K562 (cell line): ENCODE measurements around the gene FASN. TPM values are rescaled to one million over a fixed set of nuclear protein-coding genes. Genes with fewer than 3 reads are reported as not detected.

Experiments
- TCFL5 ChIP-seq: fragments of 250-450 bp; sonication (Bioruptor Pico); conservative IDR thresholded peaks from 2 replicates; pipeline ENCODE4 v1.6.1; 2021; ENCODE audit warnings: mild to moderate bottlenecking, moderate library complexity, matching md5 sums
- TGIF2 ChIP-seq: sonication (generic); formaldehyde crosslinking; IDR thresholded peaks from 2 replicates; pipeline ENCODE4 v1.8.1; 2022; ENCODE audit warnings: mild to moderate bottlenecking, missing genetic modification reagents, moderate library complexity
- ZNF592 ChIP-seq: fragments of 450-650 bp; IDR thresholded peaks from 2 replicates; pipeline ENCODE4 v1.6.1; 2017; ENCODE audit warnings: antibody characterized with exemption, mild to moderate bottlenecking
- polyA plus RNA-seq, 8 experiments: library from polyadenylated mRNA; depleted of rRNA in 4 of 8; stranded (reverse) in 5 of 8; unstranded in 3 of 8; fragments of >200 nt; fragmentation: Nextera tagmentation in 2 of 8; fragmentation: Illumina TruSeq in 1 of 8; extraction: Ambion mirVana in 2 of 8; extraction: Trizol in 1 of 8; gene quantifications; 2 replicates each; pipeline versions ENCODE4 v1.2.1 to v1.2.3, GENCODE V29; 2011 to 2014; ENCODE audit warnings: inconsistent platforms in 1 of 8, missing spikeins in 1 of 8
- total RNA-seq, 7 experiments: library from RNA; depleted of rRNA in 6 of 7; stranded (reverse); fragments of >200 nt in 6 of 7; fragmentation: Illumina TruSeq in 2 of 7; extraction: Trizol in 2 of 7; gene quantifications; 2 replicates each; pipeline versions ENCODE4 v1.2.1 to v1.2.3, GENCODE V29; 2011 to 2021; ENCODE audit warnings: low replicate concordance in 1 of 7
- TF ChIP-seq, protein P1 (sequence below): fragments of 250-450 bp; sonication (Bioruptor Pico); IDR thresholded peaks from 2 replicates; pipeline ENCODE4 v1.4.0; 2020; ENCODE audit warnings: mild to moderate bottlenecking, moderate library complexity, borderline replicate concordance
- TF ChIP-seq, protein P2 (sequence below): fragments of 250-450 bp; sonication (Bioruptor Pico); IDR thresholded peaks from 2 replicates; pipeline ENCODE4 v1.8.0; 2021; ENCODE audit warnings: mild to moderate bottlenecking, moderate library complexity

The FASN gene
- total and polyA plus RNA-seq, 9 of the 15 experiments (the other 6 are each of a cell fraction or from before 2014, with no cell fraction given), result 0.15 to 663 (median 49.9) TPM

GRCh38 chr17:82121660-82122629 is 23.9 kb upstream of the FASN start (continued):
- TF ChIP-seq ZNF592, result 0 out of 2 replicates have a peak, but pooled peaks have one; percentile 38
- TF ChIP-seq, protein P1, sequence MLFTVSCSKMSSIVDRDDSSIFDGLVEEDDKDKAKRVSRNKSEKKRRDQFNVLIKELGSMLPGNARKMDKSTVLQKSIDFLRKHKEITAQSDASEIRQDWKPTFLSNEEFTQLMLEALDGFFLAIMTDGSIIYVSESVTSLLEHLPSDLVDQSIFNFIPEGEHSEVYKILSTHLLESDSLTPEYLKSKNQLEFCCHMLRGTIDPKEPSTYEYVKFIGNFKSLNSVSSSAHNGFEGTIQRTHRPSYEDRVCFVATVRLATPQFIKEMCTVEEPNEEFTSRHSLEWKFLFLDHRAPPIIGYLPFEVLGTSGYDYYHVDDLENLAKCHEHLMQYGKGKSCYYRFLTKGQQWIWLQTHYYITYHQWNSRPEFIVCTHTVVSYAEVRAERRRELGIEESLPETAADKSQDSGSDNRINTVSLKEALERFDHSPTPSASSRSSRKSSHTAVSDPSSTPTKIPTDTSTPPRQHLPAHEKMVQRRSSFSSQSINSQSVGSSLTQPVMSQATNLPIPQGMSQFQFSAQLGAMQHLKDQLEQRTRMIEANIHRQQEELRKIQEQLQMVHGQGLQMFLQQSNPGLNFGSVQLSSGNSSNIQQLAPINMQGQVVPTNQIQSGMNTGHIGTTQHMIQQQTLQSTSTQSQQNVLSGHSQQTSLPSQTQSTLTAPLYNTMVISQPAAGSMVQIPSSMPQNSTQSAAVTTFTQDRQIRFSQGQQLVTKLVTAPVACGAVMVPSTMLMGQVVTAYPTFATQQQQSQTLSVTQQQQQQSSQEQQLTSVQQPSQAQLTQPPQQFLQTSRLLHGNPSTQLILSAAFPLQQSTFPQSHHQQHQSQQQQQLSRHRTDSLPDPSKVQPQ (CRISPR knock-in tag), result no peak
- TF ChIP-seq TCFL5 (CRISPR knock-in tag), result no peak
- 0 out of 2 replicates have a peak, but pooled peaks have one; percentile 43 for TF ChIP-seq TGIF2 (CRISPR knock-in tag)
- TF ChIP-seq, protein P2, sequence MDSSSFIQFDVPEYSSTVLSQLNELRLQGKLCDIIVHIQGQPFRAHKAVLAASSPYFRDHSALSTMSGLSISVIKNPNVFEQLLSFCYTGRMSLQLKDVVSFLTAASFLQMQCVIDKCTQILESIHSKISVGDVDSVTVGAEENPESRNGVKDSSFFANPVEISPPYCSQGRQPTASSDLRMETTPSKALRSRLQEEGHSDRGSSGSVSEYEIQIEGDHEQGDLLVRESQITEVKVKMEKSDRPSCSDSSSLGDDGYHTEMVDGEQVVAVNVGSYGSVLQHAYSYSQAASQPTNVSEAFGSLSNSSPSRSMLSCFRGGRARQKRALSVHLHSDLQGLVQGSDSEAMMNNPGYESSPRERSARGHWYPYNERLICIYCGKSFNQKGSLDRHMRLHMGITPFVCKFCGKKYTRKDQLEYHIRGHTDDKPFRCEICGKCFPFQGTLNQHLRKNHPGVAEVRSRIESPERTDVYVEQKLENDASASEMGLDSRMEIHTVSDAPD, result no peak
